CD1c-positive myeloid dendritic cell (primary cell): ENCODE data around the gene BRIP1.
A peak's percentile ranks its signal among the peaks of the same experiment; 100 is the strongest.
"Not testable (repeated sequence)": the region's sequence is repeated elsewhere in the genome, so short reads cannot be mapped to it uniquely, and the experiment has no call there.

ENCODE experiments used
- DNase-seq: peaks from one replicate; pipeline ENCODE4 v3.0.0-alpha.2; 2016; ENCODE audit errors: extremely low spot score

The BRIP1 gene

GRCh38 chr17:61828694-61829093 lies 34.6 kb downstream of the BRIP1 start:
- no peak for DNase-seq

- no peak for DNase-seq
These were observed 35.5 kb downstream of the BRIP1 start for GRCh38 chr17:61827649-61828395.

GRCh38 chr17:61826866-61827265 lies 36.5 kb downstream of the BRIP1 start:
- DNase-seq: not testable (repeated sequence)

GRCh38 chr17:61826198-61826597 lies 37.1 kb downstream of the BRIP1 start:
- not testable (repeated sequence) for DNase-seq

GRCh38 chr17:61825448-61826137 lies 37.7 kb downstream of the BRIP1 start:
- DNase-seq: no peak

GRCh38 chr17:61822326-61823285 lies 40.7 kb downstream of the BRIP1 start:
- DNase-seq: no peak

- DNase-seq: no peak
These were observed 41.7 kb downstream of the BRIP1 start for GRCh38 chr17:61821655-61822054.

- not testable (repeated sequence) for DNase-seq
These were observed 44.1 kb downstream of the BRIP1 start for GRCh38 chr17:61819265-61819664.

GRCh38 chr17:61818225-61818624 lies 45.1 kb downstream of the BRIP1 start:
- DNase-seq: no peak

GRCh38 chr17:61817452-61817851 lies 45.9 kb downstream of the BRIP1 start:
- no peak for DNase-seq

GRCh38 chr17:61816538-61816937 lies 46.8 kb downstream of the BRIP1 start:
- peak; percentile 75 for DNase-seq

GRCh38 chr17:61815863-61816503 lies 47.3 kb downstream of the BRIP1 start:
- no peak for DNase-seq

- no peak for DNase-seq
These were observed 48.8 kb downstream of the BRIP1 start for GRCh38 chr17:61814485-61814884.

GRCh38 chr17:61813211-61813610 lies 50.1 kb downstream of the BRIP1 start:
- DNase-seq: no peak

GRCh38 chr17:61812747-61813146 lies 50.6 kb downstream of the BRIP1 start:
- DNase-seq: no peak

- no peak for DNase-seq
These were observed 53.4 kb downstream of the BRIP1 start for GRCh38 chr17:61809816-61810392.

- no peak for DNase-seq
These were observed 54.9 kb downstream of the BRIP1 start for GRCh38 chr17:61808442-61808841.

- no peak for DNase-seq
These were observed 56.4 kb downstream of the BRIP1 start for GRCh38 chr17:61806936-61807335.

- DNase-seq: no peak
These were observed 57.1 kb downstream of the BRIP1 start for GRCh38 chr17:61806081-61806828.

GRCh38 chr17:61805399-61805798 lies 57.9 kb downstream of the BRIP1 start:
- no peak for DNase-seq

GRCh38 chr17:61803796-61804195 lies 59.5 kb downstream of the BRIP1 start:
- no peak for DNase-seq
